GM18511 (cell line): ENCODE data around the gene ATN1.
"Not testable (repeated sequence)": the region's sequence is repeated elsewhere in the genome, so short reads cannot be mapped to it uniquely, and the experiment has no call there.

ENCODE experiments used
- ATAC-seq: cut with Tn5 transposase; IDR thresholded peaks from one replicate; pipeline ENCODE4 v1.9.1; 2021; ENCODE audit warnings: mild to moderate bottlenecking, moderate library complexity; ENCODE audit not compliant: unreplicated experiment

ATN1 gene

DNA sequence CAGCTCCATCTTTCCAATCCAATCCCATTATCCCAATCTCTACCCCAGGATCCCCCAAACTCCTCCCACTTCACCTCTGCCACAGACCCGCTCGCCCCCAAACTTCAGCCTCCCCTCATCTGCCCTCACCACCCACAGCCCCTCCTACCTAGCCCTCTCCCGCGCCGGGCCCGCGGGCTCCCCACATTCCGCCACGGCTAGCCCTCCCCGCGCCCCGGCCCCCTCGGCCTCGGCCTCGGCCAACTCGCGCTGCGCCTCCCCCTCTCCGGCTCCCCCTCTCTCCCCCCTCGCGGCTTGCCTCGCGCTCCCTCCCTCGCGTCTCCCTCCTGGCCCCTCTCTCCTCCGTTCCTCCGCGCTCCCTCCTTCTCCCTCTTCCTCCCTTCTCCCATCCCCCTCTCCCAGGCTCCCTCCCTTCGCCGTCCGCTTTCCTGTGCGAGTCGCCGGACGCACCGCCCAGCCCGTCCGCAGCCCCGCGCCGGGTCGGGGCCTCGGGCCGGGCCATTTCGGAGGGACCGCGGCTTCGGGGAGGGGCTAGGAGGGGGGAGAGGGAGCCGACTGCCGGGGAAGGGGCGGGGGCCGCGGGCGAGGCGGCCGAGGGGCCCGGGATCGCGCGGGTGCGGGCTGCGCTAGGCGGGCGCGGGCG is at the start of gene ATN1:
TSS of gene ATN1 (plus strand) at position 581 of the 643 bp plus-strand sequence. CDS start 6,043 bp downstream, outside the sequence.
- no peak for ATAC-seq

GRCh38 chr12:6879824-6880223 is 47.9 kb upstream of the ATN1 start:
- not testable (repeated sequence) for ATAC-seq

GRCh38 chr12:6883252-6883651 is 44.5 kb upstream of the ATN1 start:
- ATAC-seq, result no peak

DNA sequence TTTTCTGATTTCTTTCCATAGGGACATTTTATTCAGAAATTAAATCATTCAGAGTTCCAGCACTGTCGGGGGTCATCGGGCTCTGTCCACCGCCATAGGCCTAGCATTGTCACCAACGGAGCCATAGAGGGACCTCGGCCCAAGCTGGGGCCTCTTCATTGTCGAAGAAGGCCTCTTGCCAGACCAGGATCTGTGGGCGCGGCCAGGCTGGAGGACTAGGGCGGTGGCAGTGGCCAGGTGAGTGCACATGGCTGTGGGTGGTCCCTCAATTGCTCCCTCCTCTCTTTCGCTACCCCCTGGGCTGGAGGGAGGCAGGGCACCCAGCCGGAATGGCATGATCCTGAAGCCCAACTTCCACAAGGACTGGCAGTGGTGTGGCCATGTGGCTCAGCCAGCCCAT is 44.1 kb upstream of the ATN1 start:
- ATAC-seq, result no peak

DNA sequence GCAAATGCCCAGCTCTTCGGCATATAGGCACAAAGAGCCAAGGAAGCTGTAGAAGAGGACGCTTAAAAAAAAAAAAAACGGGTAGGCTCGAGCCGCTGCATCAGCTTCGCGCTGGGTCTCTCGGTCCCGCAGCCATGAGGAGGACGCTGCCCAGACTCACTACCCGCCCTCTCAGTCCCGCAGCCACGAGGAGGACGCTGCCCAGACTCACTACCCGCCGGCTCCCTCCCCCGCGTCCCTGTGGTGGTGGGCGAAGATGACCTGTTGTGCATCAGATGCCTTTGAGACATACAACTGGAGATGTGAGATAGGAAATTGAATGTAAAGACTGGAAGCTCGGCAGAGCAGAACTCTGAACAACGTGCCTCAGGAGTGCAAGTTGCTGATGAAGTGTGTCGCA is 43.2 kb upstream of the ATN1 start:
- no peak for ATAC-seq

GRCh38 chr12:6886206-6886999 is 41.4 kb upstream of the ATN1 start:
- ATAC-seq, result not testable (repeated sequence)

GRCh38 chr12:6887460-6887859 is 40.3 kb upstream of the ATN1 start:
- ATAC-seq, result no peak

DNA sequence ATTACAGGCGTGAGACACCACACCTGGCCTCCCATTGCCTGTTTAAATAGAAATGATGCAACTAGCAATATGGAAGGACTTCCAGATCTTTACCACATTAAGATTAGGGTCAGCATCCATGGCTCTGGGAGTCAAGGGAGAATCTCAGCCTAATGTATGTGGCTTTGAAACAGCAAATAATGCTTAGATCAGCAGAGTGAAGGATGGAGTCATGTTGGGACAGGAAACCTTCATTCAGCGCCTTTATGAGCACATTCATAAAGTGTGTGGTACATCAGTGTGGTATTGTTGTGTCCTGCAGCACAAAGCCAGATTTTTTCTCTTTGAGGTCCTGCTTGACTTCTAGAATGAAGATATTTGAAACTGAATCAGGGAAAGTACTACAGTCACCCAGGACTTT is 39.4 kb upstream of the ATN1 start:
- no peak for ATAC-seq

DNA sequence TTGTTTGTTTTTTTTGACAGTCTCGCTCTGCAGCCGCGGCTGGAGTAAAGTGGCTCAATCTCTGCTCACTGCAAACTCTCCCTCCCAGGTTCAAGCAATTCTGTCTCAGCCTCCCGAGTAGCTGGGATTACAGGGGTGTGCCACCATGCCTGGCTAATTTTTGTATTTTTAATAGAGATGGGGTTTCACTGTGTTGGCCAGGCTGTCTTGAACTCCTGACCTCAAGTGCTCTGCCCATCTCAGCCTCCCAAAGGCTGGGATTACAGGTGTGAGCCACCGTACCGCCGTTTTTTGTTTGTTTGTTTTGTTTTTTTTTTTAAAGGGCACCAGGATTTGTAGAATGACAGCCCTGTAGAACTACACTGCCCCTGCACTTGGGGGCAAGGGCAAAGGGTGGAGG is 39.0 kb upstream of the ATN1 start:
- ATAC-seq, result not testable (repeated sequence)

- not testable (repeated sequence) for ATAC-seq
These were observed 37.8 kb upstream of the ATN1 start for GRCh38 chr12:6889775-6890573.

- ATAC-seq, result peak; percentile 94
These were observed 36.7 kb upstream of the ATN1 start for GRCh38 chr12:6890789-6891645.

GRCh38 chr12:6891646-6892001 is 36.1 kb upstream of the ATN1 start:
- peak; percentile 15 for ATAC-seq

DNA sequence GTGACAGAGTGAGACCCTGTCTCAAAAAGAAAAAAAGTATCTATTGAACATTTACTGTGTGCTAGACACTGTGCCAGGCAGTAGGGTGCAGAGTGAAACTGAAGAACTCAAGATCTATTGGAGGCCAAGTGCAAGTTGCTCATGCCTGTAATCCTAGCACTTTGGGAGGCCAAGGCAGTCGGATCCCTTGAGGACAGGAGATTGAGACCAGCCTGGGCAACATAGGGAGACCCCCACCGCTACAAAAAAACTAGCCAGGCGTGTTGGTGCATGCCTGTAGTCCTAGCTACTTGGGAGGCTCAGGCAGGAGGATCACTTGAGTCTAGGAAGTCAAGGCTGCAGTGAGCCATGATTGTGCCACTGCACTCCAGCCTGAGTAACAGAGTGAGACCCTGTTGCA is 35.1 kb upstream of the ATN1 start:
- not testable (repeated sequence) for ATAC-seq

DNA sequence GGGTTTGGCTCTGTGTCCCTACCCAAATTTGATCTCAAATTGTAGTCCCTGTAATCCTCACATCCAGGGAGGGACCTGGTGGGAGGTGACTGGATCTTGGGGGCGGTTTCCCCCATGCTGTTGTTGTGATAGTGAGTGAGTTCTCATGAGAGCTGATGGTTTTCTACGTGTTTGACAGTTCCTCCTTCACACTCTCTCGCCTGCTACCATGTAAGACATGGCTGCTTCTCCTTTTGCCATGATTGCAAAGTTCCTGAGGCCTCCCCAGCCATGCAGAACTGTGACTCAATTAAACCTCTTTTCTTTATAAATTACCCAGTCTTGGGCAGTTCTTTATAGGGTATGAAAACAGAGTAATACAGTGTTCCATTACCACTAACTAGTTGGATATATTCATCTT is 33.4 kb upstream of the ATN1 start:
- ATAC-seq, result no peak

DNA sequence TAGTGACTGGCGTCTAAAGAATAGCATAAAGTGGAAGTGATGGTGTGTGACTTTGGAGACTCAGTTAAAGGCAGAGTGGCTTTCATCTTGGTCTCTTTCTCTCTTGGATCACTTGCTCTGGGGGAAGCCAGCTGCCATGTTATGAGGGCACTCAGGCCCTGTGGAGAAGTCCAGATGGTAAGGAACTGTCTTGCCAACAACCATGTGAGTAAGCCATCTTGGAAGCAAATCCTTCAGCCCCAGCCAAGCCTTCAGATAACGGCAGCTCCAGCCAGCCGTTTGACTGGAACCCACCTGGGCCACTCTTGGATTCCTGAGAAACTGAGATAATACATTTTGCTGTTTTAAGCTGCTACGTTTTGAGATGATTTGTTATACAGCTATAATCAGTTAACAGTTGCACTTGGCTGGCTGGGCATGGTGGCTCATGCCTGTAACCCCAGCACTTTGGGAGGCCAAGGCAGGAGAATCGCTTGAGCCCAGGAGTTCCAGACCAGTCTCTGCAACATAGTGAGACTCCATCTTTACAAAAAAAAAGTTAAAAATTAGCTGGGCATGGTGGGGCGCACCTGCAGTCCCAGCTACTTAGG is 30.8 kb upstream of the ATN1 start:
- ATAC-seq, result no peak

GRCh38 chr12:6899427-6899826 is 28.3 kb upstream of the ATN1 start:
- ATAC-seq, result no peak

GRCh38 chr12:6899837-6900519 is 27.8 kb upstream of the ATN1 start:
- no peak for ATAC-seq

- ATAC-seq, result no peak
These were observed 25.3 kb upstream of the ATN1 start for GRCh38 chr12:6902448-6902847.

- no peak for ATAC-seq
These were observed 24.0 kb upstream of the ATN1 start for GRCh38 chr12:6903722-6904121.
